Thoracic aorta (tissue), 2 donors: ENCODE data around the gene PDE8A. TPM values are rescaled to one million over a fixed set of nuclear protein-coding genes. Genes with fewer than 3 reads are reported as not detected.

Source experiments
- ATAC-seq: fragments of 150-250 bp; one replicate; pipeline ENCODE4 v1.8.0; 2017; ENCODE audit warnings: low read depth; ENCODE audit not compliant: insufficient number of reproducible peaks, low FRiP score
- DNase-seq: peaks from one replicate; pipeline ENCODE4 v3.0.0-alpha.2; 2020; ENCODE audit warnings: low spot score
- H3K27ac ChIP-seq, 2 donors: fragments of 200-600 bp; sonication (generic); 1 replicate in 1 of 2; 2 replicates in 1 of 2; pipeline ENCODE4 v1.5.1; 2016; ENCODE audit warnings: mild to moderate bottlenecking in 2 of 2, moderate library complexity in 2 of 2
- H3K27me3 ChIP-seq: fragments of 200-600 bp; sonication (generic); replicated peaks from 2 replicates; pipeline ENCODE4 v1.6.0; 2016; ENCODE audit warnings: mild to moderate bottlenecking; ENCODE audit not compliant: insufficient read depth
- H3K36me3 ChIP-seq: fragments of 200-600 bp; sonication (generic); one replicate; pipeline ENCODE4 v1.5.1; 2016
- H3K4me1 ChIP-seq, 2 donors: fragments of 200-600 bp; sonication (generic); 1 replicate in 1 of 2; 2 replicates in 1 of 2; pipeline versions ENCODE4 v1.5.1 to v1.6.0; 2016; ENCODE audit warnings: low read depth in 2 of 2, mild to moderate bottlenecking in 1 of 2; ENCODE audit not compliant: control insufficient read depth in 1 of 2
- H3K4me3 ChIP-seq: fragments of 200-600 bp; sonication (generic); 2 replicates; pipeline ENCODE4 v1.5.1; 2016; ENCODE audit warnings: mild to moderate bottlenecking
- H3K9me3 ChIP-seq: fragments of 200-600 bp; sonication (generic); 2 replicates; pipeline ENCODE4 v1.5.1; 2016
- total RNA-seq, 2 donors: library from RNA; depleted of rRNA; stranded (reverse); fragments of >200 nt; gene quantifications; one replicate each; pipeline versions ENCODE4 v1.1.0 to v1.2.3, GENCODE V29; 2016
- TF ChIP-seq, protein P1 (sequence below): fragments of 200-600 bp; sonication (generic); IDR thresholded peaks from one replicate; pipeline ENCODE4 v1.5.1; 2019; ENCODE audit warnings: antibody characterized with exemption

PDE8A gene
- total RNA-seq, 2 donors from 2014 or later: 35.1 to 43.7 TPM

GRCh38 chr15:85026304-85027032 is 44.8 kb downstream of the PDE8A start:
- no peak overlapping the region for H3K4me3 ChIP-seq
- H3K4me1 ChIP-seq: peaks cover 38 to 74% of the 10 kb centered on the region in 2 donors
- TF ChIP-seq, protein P1, sequence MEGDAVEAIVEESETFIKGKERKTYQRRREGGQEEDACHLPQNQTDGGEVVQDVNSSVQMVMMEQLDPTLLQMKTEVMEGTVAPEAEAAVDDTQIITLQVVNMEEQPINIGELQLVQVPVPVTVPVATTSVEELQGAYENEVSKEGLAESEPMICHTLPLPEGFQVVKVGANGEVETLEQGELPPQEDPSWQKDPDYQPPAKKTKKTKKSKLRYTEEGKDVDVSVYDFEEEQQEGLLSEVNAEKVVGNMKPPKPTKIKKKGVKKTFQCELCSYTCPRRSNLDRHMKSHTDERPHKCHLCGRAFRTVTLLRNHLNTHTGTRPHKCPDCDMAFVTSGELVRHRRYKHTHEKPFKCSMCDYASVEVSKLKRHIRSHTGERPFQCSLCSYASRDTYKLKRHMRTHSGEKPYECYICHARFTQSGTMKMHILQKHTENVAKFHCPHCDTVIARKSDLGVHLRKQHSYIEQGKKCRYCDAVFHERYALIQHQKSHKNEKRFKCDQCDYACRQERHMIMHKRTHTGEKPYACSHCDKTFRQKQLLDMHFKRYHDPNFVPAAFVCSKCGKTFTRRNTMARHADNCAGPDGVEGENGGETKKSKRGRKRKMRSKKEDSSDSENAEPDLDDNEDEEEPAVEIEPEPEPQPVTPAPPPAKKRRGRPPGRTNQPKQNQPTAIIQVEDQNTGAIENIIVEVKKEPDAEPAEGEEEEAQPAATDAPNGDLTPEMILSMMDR: no peak
- ATAC-seq (no peak), DNase-seq (no peak)
- H3K9me3 ChIP-seq: no peaks in the 10 kb centered on the region
- peak overlapping the region; percentile 56 to 82 for H3K27ac ChIP-seq
- H3K27me3 ChIP-seq: no peaks in the 10 kb centered on the region
- no peaks in the 10 kb centered on the region for H3K36me3 ChIP-seq

- DNase-seq: no peak
- Histone ChIP-seq H3K27ac (peak overlapping the region; percentile 56 to 82), H3K4me3 (no peak overlapping the region), H3K9me3 (no peaks in the 10 kb centered on the region), H3K36me3 (no peaks in the 10 kb centered on the region), H3K27me3 (no peaks in the 10 kb centered on the region), H3K4me1 (peaks cover 38 to 69% of the 10 kb centered on the region in 2 donors)
- ATAC-seq: no peak
- TF ChIP-seq, protein P1: no peak
Observed at GRCh38 chr15:85027033-85027380, 45.4 kb downstream of the PDE8A start.

- Histone ChIP-seq H3K4me3 (no peak overlapping the region), H3K36me3 (no peaks in the 10 kb centered on the region), H3K4me1 (peaks cover 38 to 65% of the 10 kb centered on the region in 2 donors), H3K9me3 (no peaks in the 10 kb centered on the region), H3K27me3 (no peaks in the 10 kb centered on the region), H3K27ac (peak overlapping the region; percentile 56 to 82)
- TF ChIP-seq, protein P1: no peak
- DNase-seq (no peak), ATAC-seq (no peak)
Observed at GRCh38 chr15:85027421-85027820, 45.8 kb downstream of the PDE8A start.

GRCh38 chr15:85028416-85028815 is 46.8 kb downstream of the PDE8A start:
- Histone ChIP-seq H3K36me3 (no peaks in the 10 kb centered on the region), H3K27ac (no peak overlapping the region), H3K9me3 (no peaks in the 10 kb centered on the region), H3K4me3 (no peak overlapping the region), H3K4me1 (peaks cover 38 to 62% of the 10 kb centered on the region in 2 donors), H3K27me3 (no peaks in the 10 kb centered on the region)
- ATAC-seq (no peak), DNase-seq (no peak)
- TF ChIP-seq, protein P1: no peak

DNA sequence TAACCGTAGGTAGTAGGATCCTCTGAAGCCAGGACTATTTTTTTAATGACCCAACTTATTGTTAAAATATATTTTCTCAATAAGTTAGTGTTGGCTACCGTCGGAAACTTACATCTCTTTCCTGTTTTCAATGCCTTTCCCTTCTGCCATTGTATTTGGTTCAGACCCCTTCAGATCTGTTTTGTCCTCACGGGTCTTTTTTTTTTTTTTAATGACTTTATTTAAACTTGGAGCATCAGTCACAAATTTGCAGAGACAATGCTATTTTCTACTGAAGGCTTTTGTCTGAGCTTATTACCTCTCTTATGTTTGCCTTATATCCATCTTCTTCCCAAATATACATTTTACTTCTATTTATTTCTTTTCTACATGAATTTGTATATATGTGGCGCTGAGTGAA is 47.6 kb downstream of the PDE8A start:
- Histone ChIP-seq H3K36me3 (no peaks in the 10 kb centered on the region), H3K9me3 (no peaks in the 10 kb centered on the region), H3K27me3 (no peaks in the 10 kb centered on the region), H3K4me1 (peaks cover 38 to 56% of the 10 kb centered on the region in 2 donors), H3K4me3 (no peak overlapping the region), H3K27ac (no peak overlapping the region)
- no peak for DNase-seq
- no peak for ATAC-seq
- TF ChIP-seq, protein P1: no peak
